Smooth muscle cell (in vitro differentiated cells): ENCODE measurements around the gene HBA2. TPM values are rescaled to one million over a fixed set of nuclear protein-coding genes. Genes with fewer than 3 reads are reported as not detected.

Source experiments
- DNase-seq: peaks from one replicate; lab custom pipeline; 2025; ENCODE audit not compliant: unreplicated experiment; lab: John Stamatoyannopoulos, UW
- H2AFZ ChIP-seq: fragments of 200-600 bp; sonication (generic); 2 replicates; pipeline ENCODE4 v1.6.0; 2016; ENCODE audit warnings: antibody characterized with exemption, low read depth, mild to moderate bottlenecking
- H3F3A ChIP-seq: fragments of 200-600 bp; sonication (generic); 2 replicates; pipeline ENCODE4 v1.6.0; 2017; ENCODE audit warnings: antibody characterized with exemption, low read depth
- H3K27ac ChIP-seq: fragments of 200-600 bp; sonication (generic); 2 replicates; pipeline ENCODE4 v1.5.1; 2016; ENCODE audit warnings: low read depth, mild to moderate bottlenecking
- H3K27me3 ChIP-seq: fragments of 200-600 bp; sonication (generic); 2 replicates; pipeline ENCODE4 v1.6.1; 2016; ENCODE audit warnings: low read depth, mild to moderate bottlenecking
- H3K36me3 ChIP-seq: fragments of 200-600 bp; sonication (generic); 2 replicates; pipeline ENCODE4 v1.5.1; 2016; ENCODE audit warnings: low read depth
- H3K4me1 ChIP-seq: fragments of 200-600 bp; sonication (generic); 2 replicates; pipeline ENCODE4 v1.5.1; 2016; ENCODE audit warnings: low read depth
- H3K4me2 ChIP-seq: fragments of 200-600 bp; sonication (generic); 2 replicates; pipeline ENCODE4 v1.6.0; 2016; ENCODE audit warnings: mild to moderate bottlenecking
- H3K4me3 ChIP-seq: fragments of 200-600 bp; sonication (generic); 2 replicates; pipeline ENCODE4 v1.5.1; 2016; ENCODE audit warnings: mild to moderate bottlenecking
- H3K79me2 ChIP-seq: fragments of 200-600 bp; sonication (generic); 2 replicates; pipeline ENCODE4 v1.6.0; 2016; ENCODE audit warnings: low read depth, mild to moderate bottlenecking
- H3K9ac ChIP-seq: fragments of 200-600 bp; sonication (generic); 2 replicates; pipeline ENCODE4 v1.6.0; 2016; ENCODE audit warnings: low read depth
- H3K9me3 ChIP-seq: fragments of 200-600 bp; sonication (generic); replicated peaks from 2 replicates; pipeline ENCODE4 v1.5.1; 2016; ENCODE audit warnings: low read depth
- H4K20me1 ChIP-seq: fragments of 200-600 bp; sonication (generic); 2 replicates; pipeline ENCODE4 v1.6.0; 2016; ENCODE audit warnings: low read depth
- WGBS: methylation state at CpG from one replicate; pipeline ENCODE4 v1.1.7; 2016; ENCODE audit warnings: low lambda C conversion rate; 5-methylcytosine and 5-hydroxymethylcytosine counted together
- polyA plus RNA-seq: library from polyadenylated mRNA; unstranded; fragments of >200 nt; fragmentation: Nextera tagmentation; extraction: Ambion mirVana; gene quantifications from 2 replicates; pipeline ENCODE4 v1.2.1, GENCODE V29; 2016
- total RNA-seq: library from RNA; depleted of rRNA; stranded (reverse); fragments of >200 nt; gene quantifications from 2 replicates; pipeline ENCODE4 v1.2.3, GENCODE V29; 2014
- TF ChIP-seq, protein P1 (sequence below): fragments of 200-600 bp; sonication (generic); IDR thresholded peaks from 2 replicates; pipeline ENCODE4 v1.5.1; 2017; ENCODE audit warnings: borderline replicate concordance, mild to moderate bottlenecking, antibody characterized with exemption; ENCODE audit not compliant: insufficient read depth, poor library complexity, severe bottlenecking

The HBA2 gene
- total and polyA plus RNA-seq, 2 experiments from 2014 or later: not detected

DNA sequence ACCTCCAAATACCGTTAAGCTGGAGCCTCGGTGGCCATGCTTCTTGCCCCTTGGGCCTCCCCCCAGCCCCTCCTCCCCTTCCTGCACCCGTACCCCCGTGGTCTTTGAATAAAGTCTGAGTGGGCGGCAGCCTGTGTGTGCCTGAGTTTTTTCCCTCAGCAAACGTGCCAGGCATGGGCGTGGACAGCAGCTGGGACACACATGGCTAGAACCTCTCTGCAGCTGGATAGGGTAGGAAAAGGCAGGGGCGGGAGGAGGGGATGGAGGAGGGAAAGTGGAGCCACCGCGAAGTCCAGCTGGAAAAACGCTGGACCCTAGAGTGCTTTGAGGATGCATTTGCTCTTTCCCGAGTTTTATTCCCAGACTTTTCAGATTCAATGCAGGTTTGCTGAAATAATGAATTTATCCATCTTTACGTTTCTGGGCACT lies 4.7 kb downstream of the HBA2 start:
- TF ChIP-seq, protein P1, sequence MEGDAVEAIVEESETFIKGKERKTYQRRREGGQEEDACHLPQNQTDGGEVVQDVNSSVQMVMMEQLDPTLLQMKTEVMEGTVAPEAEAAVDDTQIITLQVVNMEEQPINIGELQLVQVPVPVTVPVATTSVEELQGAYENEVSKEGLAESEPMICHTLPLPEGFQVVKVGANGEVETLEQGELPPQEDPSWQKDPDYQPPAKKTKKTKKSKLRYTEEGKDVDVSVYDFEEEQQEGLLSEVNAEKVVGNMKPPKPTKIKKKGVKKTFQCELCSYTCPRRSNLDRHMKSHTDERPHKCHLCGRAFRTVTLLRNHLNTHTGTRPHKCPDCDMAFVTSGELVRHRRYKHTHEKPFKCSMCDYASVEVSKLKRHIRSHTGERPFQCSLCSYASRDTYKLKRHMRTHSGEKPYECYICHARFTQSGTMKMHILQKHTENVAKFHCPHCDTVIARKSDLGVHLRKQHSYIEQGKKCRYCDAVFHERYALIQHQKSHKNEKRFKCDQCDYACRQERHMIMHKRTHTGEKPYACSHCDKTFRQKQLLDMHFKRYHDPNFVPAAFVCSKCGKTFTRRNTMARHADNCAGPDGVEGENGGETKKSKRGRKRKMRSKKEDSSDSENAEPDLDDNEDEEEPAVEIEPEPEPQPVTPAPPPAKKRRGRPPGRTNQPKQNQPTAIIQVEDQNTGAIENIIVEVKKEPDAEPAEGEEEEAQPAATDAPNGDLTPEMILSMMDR: no peak
- Histone ChIP-seq H3K79me2 (no peaks in the 10 kb centered on the region), H3K9me3 (no peaks in the 10 kb centered on the region), H2AFZ (no peak overlapping the region), H3K36me3 (no peaks in the 10 kb centered on the region), H3K27ac (no peak overlapping the region), H3K4me2 (no peak overlapping the region), H3F3A (no peaks in the 10 kb centered on the region), H4K20me1 (peaks cover 10% of the 10 kb centered on the region), H3K27me3 (peaks cover 61% of the 10 kb centered on the region), H3K4me3 (no peak overlapping the region), H3K9ac (no peak overlapping the region), H3K4me1 (peaks cover 9% of the 10 kb centered on the region)
- WGBS: 26% methylated on average over 12 of the region's 13 CpGs
- DNase-seq: no peak

DNA sequence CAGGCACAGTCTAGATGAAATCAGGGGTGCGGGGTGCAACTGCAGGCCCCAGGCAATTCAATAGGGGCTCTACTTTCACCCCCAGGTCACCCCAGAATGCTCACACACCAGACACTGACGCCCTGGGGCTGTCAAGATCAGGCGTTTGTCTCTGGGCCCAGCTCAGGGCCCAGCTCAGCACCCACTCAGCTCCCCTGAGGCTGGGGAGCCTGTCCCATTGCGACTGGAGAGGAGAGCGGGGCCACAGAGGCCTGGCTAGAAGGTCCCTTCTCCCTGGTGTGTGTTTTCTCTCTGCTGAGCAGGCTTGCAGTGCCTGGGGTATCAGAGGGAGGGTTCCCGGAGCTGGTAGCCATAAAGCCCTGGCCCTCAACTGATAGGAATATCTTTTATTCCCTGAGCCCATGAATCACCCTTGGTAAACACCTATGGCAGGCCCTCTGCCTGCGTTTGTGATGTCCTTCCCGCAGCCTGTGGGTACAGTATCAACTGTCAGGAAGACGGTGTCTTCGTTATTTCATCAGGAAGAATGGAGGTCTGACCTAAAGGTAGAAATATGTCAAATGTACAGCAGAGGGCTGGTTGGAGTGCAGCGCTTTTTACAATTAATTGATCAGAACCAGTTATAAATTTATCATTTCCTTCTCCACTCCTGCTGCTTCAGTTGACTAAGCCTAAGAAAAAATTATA lies 5.4 kb downstream of the HBA2 start:
- Histone ChIP-seq H3K36me3 (no peaks in the 10 kb centered on the region), H3K4me1 (peaks cover 9% of the 10 kb centered on the region), H3K27me3 (peaks cover 61% of the 10 kb centered on the region), H4K20me1 (peaks cover 14% of the 10 kb centered on the region), H3K4me3 (no peak overlapping the region), H2AFZ (no peak overlapping the region), H3K9me3 (no peaks in the 10 kb centered on the region), H3K9ac (no peak overlapping the region), H3K27ac (no peak overlapping the region), H3K79me2 (no peaks in the 10 kb centered on the region), H3K4me2 (no peak overlapping the region), H3F3A (no peaks in the 10 kb centered on the region)
- no peak for DNase-seq
- WGBS: 82% methylated on average over 11 of the region's 11 CpGs
- TF ChIP-seq, protein P1: no peak

DNA sequence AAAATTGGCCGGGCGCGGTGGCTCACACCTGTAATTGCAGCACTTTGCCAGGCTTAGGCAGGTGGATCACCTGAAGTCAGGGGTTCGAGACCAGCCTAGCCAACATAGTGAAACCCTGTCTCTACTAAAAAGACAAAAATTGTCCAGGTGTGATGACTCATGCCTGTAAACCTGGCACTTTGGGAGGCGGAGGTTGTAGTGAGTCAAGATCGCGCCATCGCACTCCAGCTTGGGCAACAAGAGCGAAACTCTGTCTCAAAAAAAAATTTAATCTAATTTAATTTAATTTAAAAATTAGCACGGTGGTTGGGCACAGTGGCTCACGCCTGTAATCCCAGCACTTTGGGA lies 6.0 kb downstream of the HBA2 start:
- peaks cover 9% of the 10 kb centered on the region for H3K4me1 ChIP-seq
- H3K36me3 ChIP-seq: no peaks in the 10 kb centered on the region
- H2AFZ ChIP-seq: no peak overlapping the region
- no peak overlapping the region for H3K27ac ChIP-seq
- no peaks in the 10 kb centered on the region for H3F3A ChIP-seq
- H4K20me1 ChIP-seq: peaks cover 19% of the 10 kb centered on the region
- H3K9me3 ChIP-seq: no peaks in the 10 kb centered on the region
- DNase-seq: no peak
- 90% methylated on average over 11 of the region's 11 CpGs for WGBS
- peaks cover 56% of the 10 kb centered on the region for H3K27me3 ChIP-seq
- H3K4me2 ChIP-seq: no peak overlapping the region
- no peak overlapping the region for H3K9ac ChIP-seq
- TF ChIP-seq, protein P1: no peak
- no peaks in the 10 kb centered on the region for H3K79me2 ChIP-seq
- no peak overlapping the region for H3K4me3 ChIP-seq
